GM23338 (cell line): ENCODE results near the gene STOM. TPM values are rescaled to one million over a fixed set of nuclear protein-coding genes. Genes with fewer than 3 reads are reported as not detected.

Experiments
- ATAC-seq: fragments of 200-7000 bp; cut with Tn5 transposase; 3 replicates; pipeline ENCODE4 v1.9.1; 2020
- DNase-seq: peaks from one replicate; pipeline ENCODE4 v3.0.0-alpha.2; 2015; ENCODE audit warnings: low spot score
- H2AFZ ChIP-seq: fragments of 200-600 bp; sonication (generic); 2 replicates; pipeline ENCODE4 v1.8.0; 2016; ENCODE audit warnings: antibody characterized with exemption, mild to moderate bottlenecking, moderate library complexity
- H3F3A ChIP-seq: fragments of 200-600 bp; sonication (generic); replicated peaks from 2 replicates; pipeline ENCODE4 v1.8.0; 2017; ENCODE audit warnings: antibody characterized with exemption, mixed run types, low read depth
- H3K27ac ChIP-seq: fragments of 200-600 bp; sonication (generic); 2 replicates; pipeline ENCODE4 v1.6.1; 2016; ENCODE audit warnings: low read depth
- H3K27me3 ChIP-seq: fragments of 200-600 bp; sonication (generic); 2 replicates; pipeline ENCODE4 v1.8.0; 2016; ENCODE audit warnings: mild to moderate bottlenecking, mixed run types, moderate library complexity; ENCODE audit not compliant: insufficient read depth
- H3K36me3 ChIP-seq: fragments of 200-600 bp; sonication (generic); 2 replicates; pipeline ENCODE4 v1.8.0; 2016; ENCODE audit warnings: mild to moderate bottlenecking; ENCODE audit not compliant: insufficient read depth
- H3K4me1 ChIP-seq: fragments of 200-600 bp; sonication (generic); 2 replicates; pipeline ENCODE4 v1.8.0; 2016; ENCODE audit warnings: mild to moderate bottlenecking, moderate library complexity; ENCODE audit not compliant: insufficient read depth
- H3K4me2 ChIP-seq: fragments of 200-600 bp; sonication (generic); 2 replicates; pipeline ENCODE4 v1.7.1; 2017; ENCODE audit warnings: mixed run types
- H3K4me3 ChIP-seq: fragments of 200-600 bp; sonication (generic); 2 replicates; pipeline ENCODE4 v1.6.1; 2016; ENCODE audit warnings: mixed run types
- H3K79me2 ChIP-seq: fragments of 200-600 bp; sonication (generic); replicated peaks from 2 replicates; pipeline ENCODE4 v1.8.0; 2017; ENCODE audit warnings: mild to moderate bottlenecking; ENCODE audit not compliant: insufficient read depth
- H3K9me2 ChIP-seq: fragments of 200-600 bp; sonication (generic); 2 replicates; pipeline ENCODE4 v1.8.0; 2017; ENCODE audit not compliant: insufficient read depth
- H4K20me1 ChIP-seq: fragments of 200-600 bp; sonication (generic); replicated peaks from 2 replicates; pipeline ENCODE4 v1.8.0; 2017; ENCODE audit warnings: mild to moderate bottlenecking; ENCODE audit not compliant: insufficient read depth
- H3K27ac Mint-ChIP-seq: 2 replicates; pipeline ENCODE4 v1.8.0; 2020; ENCODE audit warnings: inconsistent platforms, mild to moderate bottlenecking, moderate library complexity, mixed read lengths
- H3K27me3 Mint-ChIP-seq: 3 replicates; pipeline ENCODE4 v1.8.0; 2022; ENCODE audit warnings: low read depth, mild to moderate bottlenecking, moderate library complexity, mixed read lengths, inconsistent platforms; ENCODE audit not compliant: insufficient read depth, poor library complexity
- H3K36me3 Mint-ChIP-seq: 3 replicates; pipeline ENCODE4 v1.8.0; 2021; ENCODE audit warnings: low read depth, mild to moderate bottlenecking, inconsistent platforms, moderate library complexity, mixed read lengths
- H3K4me1 Mint-ChIP-seq: 3 replicates; pipeline ENCODE4 v1.8.0; 2020; ENCODE audit warnings: mild to moderate bottlenecking, inconsistent platforms, mixed read lengths
- H3K4me3 Mint-ChIP-seq: 3 replicates; pipeline ENCODE4 v1.8.0; 2021; ENCODE audit warnings: moderate library complexity, mild to moderate bottlenecking, inconsistent platforms, mixed read lengths
- H3K9me3 Mint-ChIP-seq: 3 replicates; pipeline ENCODE4 v1.8.0; 2020; ENCODE audit warnings: moderate library complexity, mild to moderate bottlenecking, inconsistent platforms, mixed read lengths
- CREB1 ChIP-seq: fragments of 250-450 bp; sonication (Bioruptor Pico); IDR thresholded peaks from 2 replicates; pipeline ENCODE4 v1.5.0; 2020; ENCODE audit warnings: low read depth, mild to moderate bottlenecking, moderate library complexity
- EZH2 ChIP-seq: fragments of 200-600 bp; sonication (generic); IDR thresholded peaks from one replicate; pipeline ENCODE4 v1.8.0; 2017; ENCODE audit warnings: antibody characterized with exemption, mild to moderate bottlenecking, low read depth; ENCODE audit not compliant: unreplicated experiment
- EZH2phosphoT487 ChIP-seq: fragments of 200-600 bp; sonication (generic); IDR thresholded peaks from one replicate; pipeline ENCODE4 v1.8.1; 2018; ENCODE audit warnings: antibody characterized with exemption; ENCODE audit not compliant: unreplicated experiment
- JUNB ChIP-seq: IDR thresholded peaks from one replicate; pipeline ENCODE4 v1.6.1; 2016; ENCODE audit warnings: antibody characterized with exemption; ENCODE audit not compliant: unreplicated experiment
- POLR2AphosphoS5 ChIP-seq: IDR thresholded peaks from 2 replicates; pipeline ENCODE4 v1.6.1; 2016; ENCODE audit warnings: antibody characterized with exemption, low read depth
- STAT1 ChIP-seq: IDR thresholded peaks from one replicate; pipeline ENCODE4 v1.6.1; 2016; ENCODE audit warnings: antibody characterized with exemption; ENCODE audit not compliant: unreplicated experiment
- ZNF114 ChIP-seq: fragments of 250-450 bp; sonication (Bioruptor Pico); IDR thresholded peaks from 2 replicates; pipeline ENCODE4 v1.5.0; 2020; ENCODE audit warnings: mild to moderate bottlenecking, moderate library complexity
- ZNF331 ChIP-seq: fragments of 250-450 bp; sonication (Bioruptor Pico); IDR thresholded peaks from 2 replicates; pipeline ENCODE4 v1.5.0; 2020; ENCODE audit warnings: low read depth, mild to moderate bottlenecking, moderate library complexity
- polyA plus RNA-seq: library from polyadenylated mRNA; unstranded; fragments of >200 nt; fragmentation: Nextera tagmentation; extraction: Ambion mirVana; gene quantifications from 2 replicates; pipeline ENCODE4 v1.2.1, GENCODE V29; 2016
- total RNA-seq: library from RNA; depleted of rRNA; stranded (reverse); fragments of >200 nt; shearing (Covaris generic); gene quantifications from 2 replicates; pipeline ENCODE4 v1.2.3, GENCODE V29; 2014
- TF ChIP-seq, protein P1 (sequence below): IDR thresholded peaks from 2 replicates; pipeline ENCODE4 v1.6.1; 2016; ENCODE audit warnings: antibody characterized with exemption
- TF ChIP-seq, protein P2 (sequence below): fragments of 250-450 bp; sonication (Bioruptor Pico); IDR thresholded peaks from 2 replicates; pipeline ENCODE4 v1.5.0; 2020; ENCODE audit warnings: mild to moderate bottlenecking, moderate library complexity
- TF ChIP-seq, protein P3 (sequence below), 2 experiments: fragments of 200-600 bp in 1 of 2; sonication (generic) in 1 of 2; conservative IDR thresholded peaks; 2 replicates each; pipeline versions ENCODE4 v1.5.1 to v1.6.1; 2016 to 2017; ENCODE audit warnings: antibody characterized with exemption in 2 of 2, low read depth in 2 of 2, mild to moderate bottlenecking in 2 of 2, moderate library complexity in 1 of 2

Gene STOM
- total and polyA plus RNA-seq, 2 experiments from 2014 or later: 29.4 to 51.1 TPM

DNA sequence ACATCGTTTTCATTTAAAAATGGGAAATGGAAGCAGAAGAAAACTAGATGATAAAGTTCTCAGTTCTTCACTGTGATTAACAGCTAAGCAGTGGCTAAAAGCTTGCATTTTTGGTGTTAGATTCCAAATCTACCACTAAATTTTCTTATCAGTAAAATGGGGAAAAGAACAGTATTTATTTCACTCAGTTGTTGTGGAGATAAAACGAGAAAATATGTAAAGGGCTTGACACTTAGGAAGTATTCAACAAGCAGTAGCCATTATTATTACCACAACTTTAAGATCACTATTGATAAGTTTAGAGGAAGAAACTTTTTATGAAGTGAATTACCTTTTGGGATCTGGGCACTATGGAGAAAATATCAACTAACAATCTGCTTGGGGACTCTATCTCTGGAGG is 4.5 kb downstream of the STOM start:
- no peak for ATAC-seq
- H3K9me2 ChIP-seq: no peaks in the 10 kb centered on the region
- H3K4me2 ChIP-seq: no peak overlapping the region
- no peak for TF ChIP-seq CREB1 (CRISPR knock-in tag)
- no peak for TF ChIP-seq EZH2phosphoT487
- TF ChIP-seq, protein P1, sequence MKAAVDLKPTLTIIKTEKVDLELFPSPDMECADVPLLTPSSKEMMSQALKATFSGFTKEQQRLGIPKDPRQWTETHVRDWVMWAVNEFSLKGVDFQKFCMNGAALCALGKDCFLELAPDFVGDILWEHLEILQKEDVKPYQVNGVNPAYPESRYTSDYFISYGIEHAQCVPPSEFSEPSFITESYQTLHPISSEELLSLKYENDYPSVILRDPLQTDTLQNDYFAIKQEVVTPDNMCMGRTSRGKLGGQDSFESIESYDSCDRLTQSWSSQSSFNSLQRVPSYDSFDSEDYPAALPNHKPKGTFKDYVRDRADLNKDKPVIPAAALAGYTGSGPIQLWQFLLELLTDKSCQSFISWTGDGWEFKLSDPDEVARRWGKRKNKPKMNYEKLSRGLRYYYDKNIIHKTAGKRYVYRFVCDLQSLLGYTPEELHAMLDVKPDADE: no peak
- TF ChIP-seq ZNF331 (CRISPR knock-in tag): no peak
- TF ChIP-seq, protein P2, sequence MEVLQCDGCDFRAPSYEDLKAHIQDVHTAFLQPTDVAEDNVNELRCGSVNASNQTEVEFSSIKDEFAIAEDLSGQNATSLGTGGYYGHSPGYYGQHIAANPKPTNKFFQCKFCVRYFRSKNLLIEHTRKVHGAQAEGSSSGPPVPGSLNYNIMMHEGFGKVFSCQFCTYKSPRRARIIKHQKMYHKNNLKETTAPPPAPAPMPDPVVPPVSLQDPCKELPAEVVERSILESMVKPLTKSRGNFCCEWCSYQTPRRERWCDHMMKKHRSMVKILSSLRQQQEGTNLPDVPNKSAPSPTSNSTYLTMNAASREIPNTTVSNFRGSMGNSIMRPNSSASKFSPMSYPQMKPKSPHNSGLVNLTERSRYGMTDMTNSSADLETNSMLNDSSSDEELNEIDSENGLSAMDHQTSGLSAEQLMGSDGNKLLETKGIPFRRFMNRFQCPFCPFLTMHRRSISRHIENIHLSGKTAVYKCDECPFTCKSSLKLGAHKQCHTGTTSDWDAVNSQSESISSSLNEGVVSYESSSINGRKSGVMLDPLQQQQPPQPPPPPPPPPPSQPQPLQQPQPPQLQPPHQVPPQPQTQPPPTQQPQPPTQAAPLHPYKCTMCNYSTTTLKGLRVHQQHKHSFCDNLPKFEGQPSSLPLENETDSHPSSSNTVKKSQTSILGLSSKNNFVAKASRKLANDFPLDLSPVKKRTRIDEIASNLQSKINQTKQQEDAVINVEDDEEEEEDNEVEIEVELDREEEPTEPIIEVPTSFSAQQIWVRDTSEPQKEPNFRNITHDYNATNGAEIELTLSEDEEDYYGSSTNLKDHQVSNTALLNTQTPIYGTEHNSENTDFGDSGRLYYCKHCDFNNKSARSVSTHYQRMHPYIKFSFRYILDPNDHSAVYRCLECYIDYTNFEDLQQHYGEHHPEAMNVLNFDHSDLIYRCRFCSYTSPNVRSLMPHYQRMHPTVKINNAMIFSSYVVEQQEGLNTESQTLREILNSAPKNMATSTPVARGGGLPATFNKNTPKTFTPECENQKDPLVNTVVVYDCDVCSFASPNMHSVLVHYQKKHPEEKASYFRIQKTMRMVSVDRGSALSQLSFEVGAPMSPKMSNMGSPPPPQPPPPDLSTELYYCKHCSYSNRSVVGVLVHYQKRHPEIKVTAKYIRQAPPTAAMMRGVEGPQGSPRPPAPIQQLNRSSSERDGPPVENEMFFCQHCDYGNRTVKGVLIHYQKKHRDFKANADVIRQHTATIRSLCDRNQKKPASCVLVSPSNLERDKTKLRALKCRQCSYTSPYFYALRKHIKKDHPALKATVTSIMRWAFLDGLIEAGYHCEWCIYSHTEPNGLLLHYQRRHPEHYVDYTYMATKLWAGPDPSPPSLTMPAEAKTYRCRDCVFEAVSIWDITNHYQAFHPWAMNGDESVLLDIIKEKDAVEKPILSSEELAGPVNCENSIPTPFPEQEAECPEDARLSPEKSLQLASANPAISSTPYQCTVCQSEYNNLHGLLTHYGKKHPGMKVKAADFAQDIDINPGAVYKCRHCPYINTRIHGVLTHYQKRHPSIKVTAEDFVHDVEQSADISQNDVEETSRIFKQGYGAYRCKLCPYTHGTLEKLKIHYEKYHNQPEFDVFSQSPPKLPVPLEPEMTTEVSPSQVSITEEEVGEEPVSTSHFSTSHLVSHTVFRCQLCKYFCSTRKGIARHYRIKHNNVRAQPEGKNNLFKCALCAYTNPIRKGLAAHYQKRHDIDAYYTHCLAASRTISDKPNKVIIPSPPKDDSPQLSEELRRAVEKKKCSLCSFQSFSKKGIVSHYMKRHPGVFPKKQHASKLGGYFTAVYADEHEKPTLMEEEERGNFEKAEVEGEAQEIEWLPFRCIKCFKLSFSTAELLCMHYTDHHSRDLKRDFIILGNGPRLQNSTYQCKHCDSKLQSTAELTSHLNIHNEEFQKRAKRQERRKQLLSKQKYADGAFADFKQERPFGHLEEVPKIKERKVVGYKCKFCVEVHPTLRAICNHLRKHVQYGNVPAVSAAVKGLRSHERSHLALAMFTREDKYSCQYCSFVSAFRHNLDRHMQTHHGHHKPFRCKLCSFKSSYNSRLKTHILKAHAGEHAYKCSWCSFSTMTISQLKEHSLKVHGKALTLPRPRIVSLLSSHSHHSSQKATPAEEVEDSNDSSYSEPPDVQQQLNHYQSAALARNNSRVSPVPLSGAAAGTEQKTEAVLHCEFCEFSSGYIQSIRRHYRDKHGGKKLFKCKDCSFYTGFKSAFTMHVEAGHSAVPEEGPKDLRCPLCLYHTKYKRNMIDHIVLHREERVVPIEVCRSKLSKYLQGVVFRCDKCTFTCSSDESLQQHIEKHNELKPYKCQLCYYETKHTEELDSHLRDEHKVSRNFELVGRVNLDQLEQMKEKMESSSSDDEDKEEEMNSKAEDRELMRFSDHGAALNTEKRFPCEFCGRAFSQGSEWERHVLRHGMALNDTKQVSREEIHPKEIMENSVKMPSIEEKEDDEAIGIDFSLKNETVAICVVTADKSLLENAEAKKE (CRISPR knock-in tag): no peak
- TF ChIP-seq, protein P3, sequence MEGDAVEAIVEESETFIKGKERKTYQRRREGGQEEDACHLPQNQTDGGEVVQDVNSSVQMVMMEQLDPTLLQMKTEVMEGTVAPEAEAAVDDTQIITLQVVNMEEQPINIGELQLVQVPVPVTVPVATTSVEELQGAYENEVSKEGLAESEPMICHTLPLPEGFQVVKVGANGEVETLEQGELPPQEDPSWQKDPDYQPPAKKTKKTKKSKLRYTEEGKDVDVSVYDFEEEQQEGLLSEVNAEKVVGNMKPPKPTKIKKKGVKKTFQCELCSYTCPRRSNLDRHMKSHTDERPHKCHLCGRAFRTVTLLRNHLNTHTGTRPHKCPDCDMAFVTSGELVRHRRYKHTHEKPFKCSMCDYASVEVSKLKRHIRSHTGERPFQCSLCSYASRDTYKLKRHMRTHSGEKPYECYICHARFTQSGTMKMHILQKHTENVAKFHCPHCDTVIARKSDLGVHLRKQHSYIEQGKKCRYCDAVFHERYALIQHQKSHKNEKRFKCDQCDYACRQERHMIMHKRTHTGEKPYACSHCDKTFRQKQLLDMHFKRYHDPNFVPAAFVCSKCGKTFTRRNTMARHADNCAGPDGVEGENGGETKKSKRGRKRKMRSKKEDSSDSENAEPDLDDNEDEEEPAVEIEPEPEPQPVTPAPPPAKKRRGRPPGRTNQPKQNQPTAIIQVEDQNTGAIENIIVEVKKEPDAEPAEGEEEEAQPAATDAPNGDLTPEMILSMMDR (conservative IDR thresholded peaks at IDR 0.05; ENCODE audit: low read depth in 2 of 2): no peak
- no peak for TF ChIP-seq POLR2AphosphoS5
- no peak for TF ChIP-seq ZNF114 (CRISPR knock-in tag)
- no peak for TF ChIP-seq JUNB
- TF ChIP-seq EZH2: no peak
- TF ChIP-seq STAT1: no peak
- H3K27me3 ChIP-seq: peaks cover 10% of the 10 kb centered on the region
- Mint-ChIP-seq H3K4me1 (peaks cover 21% of the 10 kb centered on the region), H3K27me3 (peaks cover 21% of the 10 kb centered on the region), H3K9me3 (peaks cover 4% of the 10 kb centered on the region), H3K27ac (no peak overlapping the region), H3K36me3 (peaks cover 4% of the 10 kb centered on the region; the same call in 2 of the 3 replicates), H3K4me3 (no peak overlapping the region)
- H2AFZ ChIP-seq: no peak overlapping the region
- H3K27ac ChIP-seq: no peak overlapping the region
- no peak for DNase-seq
- no peak overlapping the region for H3K4me3 ChIP-seq
- no peaks in the 10 kb centered on the region for H4K20me1 ChIP-seq
- no peaks in the 10 kb centered on the region for H3K36me3 ChIP-seq
- H3K4me1 ChIP-seq: peaks cover 22% of the 10 kb centered on the region
- no peaks in the 10 kb centered on the region for H3F3A ChIP-seq
- peaks cover 21% of the 10 kb centered on the region for H3K79me2 ChIP-seq
